ENCODE results near the gene TTC39C.

The TTC39C gene

GRCh38 chr18:23981369-23981980 is 33.1 kb upstream of the TTC39C start:
- DNase-seq (ENCODE audit: extremely low spot score) = no peak
- TF ChIP-seq CTCF (IDR thresholded peaks at IDR 0.05; ENCODE audit: control extremely low read depth, extremely low read depth, low read depth, missing control alignments) = no peak
- CTCF ChIA-PET = interaction anchor here (1.0 to 2.9 kb wide), 5 partner anchors 10 to 63 kb away, joined by 3 to 13 read pairs (median 4); no protein-coding TSS in a partner anchor
- POLR2A ChIA-PET = no interaction called here

- ChIA-PET CTCF (interaction anchor here (2.9 kb wide), 1 partner anchor 14 kb away, joined by 13 read pairs; no protein-coding TSS in a partner anchor), POLR2A (no interaction called here)
- TF ChIP-seq CTCF (IDR thresholded peaks at IDR 0.05; ENCODE audit: control extremely low read depth, extremely low read depth, low read depth, missing control alignments) = no peak
- DNase-seq (ENCODE audit: extremely low spot score) = no peak
These were observed 32.1 kb upstream of the TTC39C start for GRCh38 chr18:23982155-23983079.

GRCh38 chr18:23983112-23983511 is 31.4 kb upstream of the TTC39C start:
- no peak for DNase-seq (ENCODE audit: extremely low spot score)
- ChIA-PET CTCF (interaction anchor here (1.0 kb wide), 1 partner anchor 18 kb away, joined by 3 read pairs; no protein-coding TSS in a partner anchor), POLR2A (interaction anchor here (0.6 kb wide), 1 partner anchor 156 kb away, joined by 3 read pairs; the partner anchor contains the start of gene CABYR)
- TF ChIP-seq CTCF (IDR thresholded peaks at IDR 0.05; ENCODE audit: control extremely low read depth, extremely low read depth, low read depth, missing control alignments) = no peak

- DNase-seq (ENCODE audit: extremely low spot score) = no peak
- ChIA-PET POLR2A (no interaction called here), CTCF (interaction anchor here (0.8 to 1.0 kb wide), 2 partner anchors 11 to 13 kb away, joined by 3 read pairs; no protein-coding TSS in a partner anchor)
- no peak for TF ChIP-seq CTCF (IDR thresholded peaks at IDR 0.05; ENCODE audit: control extremely low read depth, extremely low read depth, low read depth, missing control alignments)
These were observed 27.8 kb upstream of the TTC39C start for GRCh38 chr18:23986600-23987359.

GRCh38 chr18:23990474-23991410 is 23.8 kb upstream of the TTC39C start:
- no peak for TF ChIP-seq CTCF (IDR thresholded peaks at IDR 0.05; ENCODE audit: control extremely low read depth, extremely low read depth, low read depth, missing control alignments)
- ChIA-PET CTCF (interaction anchor here (0.7 to 1.1 kb wide), 4 partner anchors 12 to 72 kb away, joined by 3 to 6 read pairs (median 4); no protein-coding TSS in a partner anchor), POLR2A (no interaction called here)
- DNase-seq (ENCODE audit: extremely low spot score) = no peak

Measured in GM10248 (cell line).